Measurements from ENCODE around the gene GMPS.
A peak's percentile ranks its signal among the peaks of the same experiment; 100 is the strongest.

The GMPS gene

GRCh38 chr3:155908086-155908485, 37.6 kb downstream of the GMPS start:
- Histone ChIP-seq H3K4me3 (no peak overlapping the region), H3K9me3 (no peaks in the 10 kb centered on the region), H3K4me1 (peaks cover 0 to 11% (median 7%) of the 10 kb centered on the region in 4 donors), H3K27ac (no peak overlapping the region), H3K36me3 (peaks cover 5 to 44% (median 28%) of the 10 kb centered on the region in 3 donors), H3K27me3 (no peaks in the 10 kb centered on the region)
- intact Hi-C loops (cut with DNase I; ENCODE audit: low total_unique reads), result no loop called here
- no peak for TF ChIP-seq CTCF (IDR thresholded peaks at IDR 0.05)
- no peak for DNase-seq

DNA sequence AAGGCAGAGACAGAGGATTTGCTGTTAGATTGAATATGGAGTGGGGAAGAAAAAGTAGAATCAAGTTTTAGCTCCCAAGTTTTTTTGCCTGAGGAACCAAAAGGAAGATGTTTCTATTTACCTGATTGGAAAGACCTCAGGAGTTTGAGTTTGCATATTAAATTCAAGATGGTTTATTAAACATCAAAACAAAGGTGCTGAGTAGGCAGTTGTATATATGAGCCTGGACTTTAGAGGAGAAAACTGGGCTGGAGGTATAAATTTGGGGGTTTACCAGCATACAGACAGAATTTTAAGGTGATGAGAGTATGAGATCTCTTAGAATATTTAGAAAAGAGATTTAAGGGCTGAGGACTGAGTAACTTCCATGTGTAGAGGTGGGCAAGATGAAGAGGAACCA, 38.2 kb downstream of the GMPS start:
- TF ChIP-seq CTCF (IDR thresholded peaks at IDR 0.05), result no peak
- Histone ChIP-seq H3K36me3 (peaks cover 5 to 44% (median 28%) of the 10 kb centered on the region in 3 donors), H3K9me3 (no peaks in the 10 kb centered on the region), H3K27ac (no peak overlapping the region), H3K4me3 (no peak overlapping the region), H3K27me3 (no peaks in the 10 kb centered on the region), H3K4me1 (peaks cover 0 to 16% (median 7%) of the 10 kb centered on the region in 4 donors)
- intact Hi-C loops (cut with DNase I; ENCODE audit: low total_unique reads), result no loop called here
- DNase-seq, result no peak

DNA sequence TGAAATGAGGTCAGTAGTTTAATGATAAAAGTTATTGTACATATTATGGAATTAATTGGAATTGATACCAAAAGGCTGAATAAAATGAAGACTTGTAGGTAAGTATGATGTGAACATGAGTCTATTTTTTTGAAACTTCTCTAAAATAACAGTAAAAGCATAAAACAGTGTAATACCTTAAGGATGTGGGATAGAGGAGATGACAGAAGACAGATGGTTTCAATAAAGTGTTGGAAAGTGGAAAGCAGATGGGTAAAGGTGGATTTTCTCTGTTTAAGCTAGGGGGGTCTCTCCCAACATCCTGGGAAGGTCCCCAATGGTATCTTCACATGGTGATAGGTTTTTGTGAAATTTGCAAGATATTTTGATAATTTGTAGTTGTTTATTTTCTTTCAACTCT, 41.6 kb downstream of the GMPS start:
- peak overlapping the region; percentile 2 to 35 for H3K27ac ChIP-seq
- intact Hi-C loops (cut with DNase I; ENCODE audit: low total_unique reads), result no loop called here
- H3K4me1 ChIP-seq, result peaks cover 0 to 20% (median 7%) of the 10 kb centered on the region in 4 donors
- DNase-seq, result no peak
- H3K9me3 ChIP-seq, result no peaks in the 10 kb centered on the region
- peaks cover 21 to 51% (median 32%) of the 10 kb centered on the region in 3 donors for H3K36me3 ChIP-seq
- H3K4me3 ChIP-seq, result no peak overlapping the region
- TF ChIP-seq CTCF (IDR thresholded peaks at IDR 0.05), result no peak
- H3K27me3 ChIP-seq, result no peaks in the 10 kb centered on the region

DNA sequence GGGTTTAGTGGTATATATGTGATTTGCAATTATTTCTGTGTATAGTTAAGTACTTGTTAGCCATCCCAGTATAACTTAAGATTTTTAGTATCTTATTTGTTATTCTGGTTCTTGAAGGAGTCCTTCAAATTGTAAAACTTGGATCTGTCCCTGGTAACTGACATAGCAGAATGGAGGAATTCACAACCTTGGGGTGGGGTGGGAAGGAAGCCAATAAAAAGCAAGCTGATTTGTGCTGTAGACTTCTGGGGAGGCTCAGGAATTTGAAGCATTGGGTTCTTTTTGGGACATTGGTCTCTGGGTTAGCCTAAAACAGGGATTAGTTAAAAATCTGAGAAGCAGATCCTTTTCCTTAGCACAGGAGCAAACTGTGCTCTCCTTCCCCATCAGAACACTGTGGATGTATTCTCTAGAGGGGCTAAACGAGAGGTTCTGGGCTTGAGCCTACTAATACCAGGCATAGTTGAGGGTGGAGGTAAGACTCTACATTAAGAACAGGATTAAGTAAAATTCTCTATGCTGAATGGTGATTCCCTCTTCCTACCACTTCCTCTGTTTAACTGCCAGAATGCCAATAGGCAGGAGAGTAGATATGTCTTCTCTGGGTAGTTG, 42.2 kb downstream of the GMPS start:
- peaks cover 27 to 51% (median 33%) of the 10 kb centered on the region in 3 donors for H3K36me3 ChIP-seq
- H3K27ac ChIP-seq, result peak overlapping the region; percentile 2 to 35
- TF ChIP-seq CTCF (IDR thresholded peaks at IDR 0.05), result no peak

DNA sequence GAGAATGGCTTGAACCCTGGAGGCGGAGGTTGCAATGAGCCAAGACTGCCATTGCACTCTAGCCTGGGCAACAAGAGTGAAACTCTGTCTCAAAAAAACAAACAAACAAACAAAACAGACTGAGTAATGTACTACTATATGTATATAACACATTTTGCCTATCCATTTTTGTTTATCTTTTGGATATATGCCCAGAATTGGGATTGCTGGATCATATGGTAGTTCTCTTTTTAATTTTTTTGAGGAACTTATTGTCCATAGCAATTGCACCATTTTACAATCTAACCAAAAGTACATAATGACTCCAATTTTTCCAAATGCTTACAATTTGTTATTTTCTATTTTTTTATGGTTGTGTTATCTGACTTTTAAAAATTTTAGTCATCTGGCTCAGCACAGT, 47.3 kb downstream of the GMPS start:
- Histone ChIP-seq H3K4me1 (peaks cover 0 to 12% (median under 1%) of the 10 kb centered on the region in 4 donors), H3K9me3 (no peaks in the 10 kb centered on the region), H3K4me3 (no peak overlapping the region), H3K36me3 (peaks cover 37 to 62% (median 60%) of the 10 kb centered on the region in 3 donors), H3K27ac (no peak overlapping the region), H3K27me3 (no peaks in the 10 kb centered on the region)
- no peak for TF ChIP-seq CTCF (IDR thresholded peaks at IDR 0.05)
- DNase-seq, result no peak
- intact Hi-C loops (cut with DNase I; ENCODE audit: low total_unique reads), result no loop called here

More for the DNA sequence above, 42.2 kb downstream of the GMPS start:
- Histone ChIP-seq H3K4me3 (no peak overlapping the region), H3K9me3 (no peaks in the 10 kb centered on the region), H3K4me1 (peaks cover 0 to 20% (median 7%) of the 10 kb centered on the region in 4 donors), H3K27me3 (no peaks in the 10 kb centered on the region)
- DNase-seq, result no peak
- intact Hi-C loops (cut with DNase I; ENCODE audit: low total_unique reads), result no loop called here

All from tibial artery (tissue), 4 donors.